KG1 (cell line): ENCODE results near the gene LCE1C.

Experiments used
- DNase-seq: peaks from one replicate; lab custom pipeline; 2025; lab: John Stamatoyannopoulos, UW

The LCE1C gene

GRCh38 chr1:152759453-152760173 lies 46.8 kb downstream of the LCE1C start:
- no peak for DNase-seq

- DNase-seq: no peak
These were observed 47.8 kb downstream of the LCE1C start for GRCh38 chr1:152758636-152759035.

- DNase-seq: no peak
These were observed 48.7 kb downstream of the LCE1C start, which contains the start of gene KPRP for GRCh38 chr1:152757747-152758146. KPRP (plus strand) TSS chr1:152758025; CDS start chr1:152759589, 1,564 bp downstream.

GRCh38 chr1:152756872-152757271 lies 49.6 kb downstream of the LCE1C start:
- DNase-seq: no peak
